GM23248 (cell line): ENCODE data around the gene SCML2. TPM values are rescaled to one million over a fixed set of nuclear protein-coding genes. Genes with fewer than 3 reads are reported as not detected.
"Not testable (repeated sequence)": the region's sequence is repeated elsewhere in the genome, so short reads cannot be mapped to it uniquely, and the experiment has no call there.

Experiments
- DNase-seq: peaks from one replicate; pipeline ENCODE4 v3.0.0-alpha.2; 2015
- H2AFZ ChIP-seq: fragments of 200-600 bp; sonication (generic); 2 replicates; pipeline ENCODE4 v1.6.1; 2016; ENCODE audit warnings: antibody characterized with exemption
- H3F3A ChIP-seq: fragments of 200-600 bp; sonication (generic); 2 replicates; pipeline ENCODE4 v1.6.1; 2016; ENCODE audit warnings: mild to moderate bottlenecking, antibody characterized with exemption, mixed run types; ENCODE audit not compliant: insufficient read depth
- H3K27ac ChIP-seq: fragments of 200-600 bp; sonication (generic); 2 replicates; pipeline ENCODE4 v1.5.1; 2016; ENCODE audit warnings: mild to moderate bottlenecking
- H3K27me3 ChIP-seq: fragments of 200-600 bp; sonication (generic); replicated peaks from 2 replicates; pipeline ENCODE4 v1.6.1; 2016; ENCODE audit warnings: mild to moderate bottlenecking; ENCODE audit not compliant: insufficient read depth
- H3K36me3 ChIP-seq: fragments of 200-600 bp; sonication (generic); 2 replicates; pipeline ENCODE4 v1.6.1; 2016; ENCODE audit warnings: low read depth, mild to moderate bottlenecking
- H3K4me1 ChIP-seq: fragments of 200-600 bp; sonication (generic); 2 replicates; pipeline ENCODE4 v1.6.1; 2016; ENCODE audit warnings: mild to moderate bottlenecking; ENCODE audit not compliant: insufficient read depth
- H3K4me2 ChIP-seq: fragments of 200-600 bp; sonication (generic); one replicate; pipeline ENCODE4 v1.6.1; 2016; ENCODE audit warnings: mild to moderate bottlenecking; ENCODE audit not compliant: unreplicated experiment
- H3K4me3 ChIP-seq: fragments of 200-600 bp; sonication (generic); 2 replicates; pipeline ENCODE4 v1.5.1; 2016; ENCODE audit warnings: mild to moderate bottlenecking
- H3K79me2 ChIP-seq: fragments of 200-600 bp; sonication (generic); 2 replicates; pipeline ENCODE4 v1.6.1; 2016; ENCODE audit warnings: mild to moderate bottlenecking; ENCODE audit not compliant: insufficient read depth
- H3K9ac ChIP-seq: fragments of 200-600 bp; sonication (generic); 2 replicates; pipeline ENCODE4 v1.6.1; 2016; ENCODE audit warnings: mild to moderate bottlenecking
- H3K9me2 ChIP-seq: fragments of 200-600 bp; sonication (generic); 2 replicates; pipeline ENCODE4 v1.6.1; 2016; ENCODE audit warnings: mixed run types, mild to moderate bottlenecking, moderate library complexity; ENCODE audit not compliant: insufficient read depth
- H3K9me3 ChIP-seq: fragments of 200-600 bp; sonication (generic); one replicate; pipeline ENCODE4 v1.6.1; 2017; ENCODE audit warnings: low read depth
- H4K20me1 ChIP-seq: fragments of 200-600 bp; sonication (generic); 2 replicates; pipeline ENCODE4 v1.6.0; 2016; ENCODE audit not compliant: insufficient read depth
- EZH2 ChIP-seq: fragments of 200-600 bp; sonication (generic); IDR thresholded peaks from 2 replicates; pipeline ENCODE4 v1.6.1; 2018; ENCODE audit warnings: antibody characterized with exemption, mild to moderate bottlenecking; ENCODE audit not compliant: insufficient read depth, poor library complexity, severe bottlenecking
- EZH2phosphoT487 ChIP-seq: fragments of 200-600 bp; sonication (generic); IDR thresholded peaks from 2 replicates; pipeline ENCODE4 v1.6.1; 2018; ENCODE audit warnings: antibody characterized with exemption, moderate library complexity, mild to moderate bottlenecking, low read depth; ENCODE audit not compliant: insufficient read depth
- WGBS, 2 experiments: methylation state at CpG; one replicate each; pipeline ENCODE4 v1.1.6; 2015 to 2017; ENCODE audit warnings: low lambda C conversion rate in 2 of 2, low coverage in 1 of 2; ENCODE audit errors: missing lambda C conversion rate in 2 of 2; 5-methylcytosine and 5-hydroxymethylcytosine counted together
- in situ Hi-C: fragments of 300-500 bp; cut with MboI; formaldehyde crosslinking; loops from 2 replicates; pipeline ENCODE4 v1.15.0; 2020
- polyA plus RNA-seq: library from polyadenylated mRNA; unstranded; fragments of >200 nt; fragmentation: Nextera tagmentation; extraction: Ambion mirVana; gene quantifications from 2 replicates; pipeline ENCODE4 v1.2.1, GENCODE V29; 2016
- total RNA-seq: library from RNA; depleted of rRNA; stranded (reverse); fragments of >200 nt; shearing (Covaris generic); gene quantifications from 2 replicates; pipeline ENCODE4 v1.2.3, GENCODE V29; 2014

SCML2 gene
- total and polyA plus RNA-seq, 2 experiments from 2014 or later, result 1.4 to 2.1 TPM

- no peak overlapping the region for H3K4me3 ChIP-seq
- H3K9me3 ChIP-seq, result no peaks in the 10 kb centered on the region
- no peak for DNase-seq
- no peaks in the 10 kb centered on the region for H3K4me1 ChIP-seq
- no peak overlapping the region for H3K4me2 ChIP-seq
- no peak for TF ChIP-seq EZH2
- no peak for TF ChIP-seq EZH2phosphoT487
- no peaks in the 10 kb centered on the region for H4K20me1 ChIP-seq
- no peaks in the 10 kb centered on the region for H3K27me3 ChIP-seq
- 90 to 100% methylated on average over 1 of the region's 1 CpG for WGBS, 2 experiments
- in situ Hi-C loops, result no loop called here
- no peaks in the 10 kb centered on the region for H3K9me2 ChIP-seq
- H3K79me2 ChIP-seq, result no peaks in the 10 kb centered on the region
- no peaks in the 10 kb centered on the region for H3F3A ChIP-seq
- no peaks in the 10 kb centered on the region for H3K36me3 ChIP-seq
- H3K9ac ChIP-seq, result no peak overlapping the region
- H2AFZ ChIP-seq, result no peak overlapping the region
- H3K27ac ChIP-seq, result no peak overlapping the region
Measured at GRCh38 chrX:18255059-18255458, 99.4 kb downstream of the SCML2 start.

GRCh38 chrX:18252644-18253359 lies 101.7 kb downstream of the SCML2 start:
- H3K27me3 ChIP-seq, result no peaks in the 10 kb centered on the region
- in situ Hi-C loops, result no loop called here
- H3K9me3 ChIP-seq, result no peaks in the 10 kb centered on the region
- 10 to 23% methylated on average over 2 to 3 of the region's 3 CpGs for WGBS, 2 experiments
- H3K79me2 ChIP-seq, result no peaks in the 10 kb centered on the region
- no peaks in the 10 kb centered on the region for H3K9me2 ChIP-seq
- H3F3A ChIP-seq, result no peaks in the 10 kb centered on the region
- H3K9ac ChIP-seq, result no peak overlapping the region
- H3K36me3 ChIP-seq, result no peaks in the 10 kb centered on the region
- no peak overlapping the region for H3K27ac ChIP-seq
- no peaks in the 10 kb centered on the region for H4K20me1 ChIP-seq
- no peak for TF ChIP-seq EZH2
- no peak for TF ChIP-seq EZH2phosphoT487
- no peak overlapping the region for H2AFZ ChIP-seq
- H3K4me1 ChIP-seq, result no peaks in the 10 kb centered on the region
- H3K4me2 ChIP-seq, result no peak overlapping the region
- no peak overlapping the region for H3K4me3 ChIP-seq
- DNase-seq, result peak; percentile 1

- H3K27ac ChIP-seq, H4K20me1 ChIP-seq, H3K4me2 ChIP-seq, H3F3A ChIP-seq, H3K4me1 ChIP-seq, H3K9me2 ChIP-seq, H2AFZ ChIP-seq, H3K79me2 ChIP-seq, H3K4me3 ChIP-seq, H3K27me3 ChIP-seq, H3K9ac ChIP-seq, H3K9me3 ChIP-seq, in situ Hi-C loops, H3K36me3 ChIP-seq, DNase-seq: not testable (repeated sequence)
- WGBS, 2 experiments, result 79 to 93% methylated on average over 3 to 13 of the region's 21 CpGs
Measured at GRCh38 chrX:18229646-18230045, 124.8 kb downstream of the SCML2 start.

GRCh38 chrX:18228069-18228468 lies 126.4 kb downstream of the SCML2 start:
- TF ChIP-seq EZH2phosphoT487 (no peak), EZH2 (no peak)
- no peaks in the 10 kb centered on the region for H3K9me3 ChIP-seq
- no peaks in the 10 kb centered on the region for H3K36me3 ChIP-seq
- H3K4me3 ChIP-seq, result no peak overlapping the region
- no peaks in the 10 kb centered on the region for H4K20me1 ChIP-seq
- 40 to 57% methylated on average over 10 to 14 of the region's 14 CpGs for WGBS, 2 experiments
- H3F3A ChIP-seq, result no peaks in the 10 kb centered on the region
- H3K9me2 ChIP-seq, result no peaks in the 10 kb centered on the region
- DNase-seq, result no peak
- in situ Hi-C loops, result no loop called here
- H3K4me2 ChIP-seq, result no peak overlapping the region
- no peaks in the 10 kb centered on the region for H3K4me1 ChIP-seq
- H3K27me3 ChIP-seq, result no peaks in the 10 kb centered on the region
- no peaks in the 10 kb centered on the region for H3K79me2 ChIP-seq
- no peak overlapping the region for H3K27ac ChIP-seq
- no peak overlapping the region for H2AFZ ChIP-seq
- H3K9ac ChIP-seq, result no peak overlapping the region

GRCh38 chrX:18227458-18227857 lies 127.0 kb downstream of the SCML2 start:
- Histone ChIP-seq H3K79me2 (no peaks in the 10 kb centered on the region), H3K9me3 (no peaks in the 10 kb centered on the region), H3K4me3 (no peak overlapping the region), H3F3A (no peaks in the 10 kb centered on the region), H2AFZ (no peak overlapping the region), H4K20me1 (no peaks in the 10 kb centered on the region), H3K4me2 (no peak overlapping the region), H3K27me3 (no peaks in the 10 kb centered on the region), H3K27ac (no peak overlapping the region), H3K9ac (no peak overlapping the region), H3K36me3 (no peaks in the 10 kb centered on the region), H3K4me1 (no peaks in the 10 kb centered on the region), H3K9me2 (no peaks in the 10 kb centered on the region)
- TF ChIP-seq EZH2 (no peak), EZH2phosphoT487 (no peak)
- 31 to 37% methylated on average over 6 of the region's 7 CpGs for WGBS, 2 experiments
- no peak for DNase-seq
- in situ Hi-C loops, result no loop called here
